ENCODE measurements around the gene LDLRAD3. TPM values are rescaled to one million over a fixed set of nuclear protein-coding genes. Genes with fewer than 3 reads are reported as not detected.

Gene LDLRAD3
- total RNA-seq, 1 experiment from 2014 or later = 14.6 TPM

DNA sequence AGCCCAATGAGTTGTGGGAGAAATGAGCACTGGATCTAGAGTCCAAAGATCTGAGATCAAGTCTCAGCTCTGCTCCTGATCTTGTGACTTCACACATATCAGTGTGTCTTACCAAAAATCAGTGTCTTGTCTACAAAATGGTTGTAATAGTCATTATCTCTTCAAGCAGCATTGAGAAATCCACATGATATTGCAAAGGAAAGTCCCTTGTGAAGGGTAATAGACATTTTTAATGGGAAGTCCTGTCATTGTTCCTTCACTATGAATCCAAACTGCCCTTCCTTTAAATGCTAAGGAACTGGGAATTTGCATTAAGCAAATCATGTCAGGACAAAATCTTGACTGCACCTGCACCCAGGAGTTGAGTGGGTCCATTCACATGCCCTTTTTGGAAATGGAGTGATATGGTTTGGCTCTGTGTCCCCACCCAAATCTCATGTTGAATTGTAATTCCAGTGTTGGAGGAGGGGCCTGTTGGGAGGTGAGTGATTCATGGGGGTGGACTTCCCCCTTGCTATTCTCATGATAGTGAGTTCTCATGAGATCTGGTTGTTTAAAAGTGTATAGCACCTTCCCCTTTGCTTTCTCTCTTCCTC, 294.3 kb downstream of the LDLRAD3 start:
- DNase-seq (ENCODE audit: low spot score) = no peak

DNA sequence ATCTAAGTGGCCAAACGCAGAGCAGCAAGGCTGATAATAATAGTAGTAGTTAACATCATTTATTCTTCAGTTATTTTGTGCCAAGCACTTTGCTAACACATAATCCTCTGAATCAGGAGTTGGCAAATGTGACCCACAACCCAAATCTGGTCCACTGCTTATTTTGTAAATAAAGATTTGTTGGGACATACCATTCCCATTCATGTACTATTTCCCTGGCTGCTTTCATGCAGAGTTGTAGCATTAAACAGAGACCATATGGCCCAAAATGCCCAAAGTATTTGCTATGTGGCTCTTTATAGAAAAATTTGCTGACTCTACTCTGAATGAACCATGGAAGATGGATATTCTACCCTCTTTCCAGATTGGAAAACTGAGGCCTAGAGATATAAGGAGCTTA, 295.0 kb downstream of the LDLRAD3 start:
- DNase-seq (ENCODE audit: low spot score) = no peak

DNA sequence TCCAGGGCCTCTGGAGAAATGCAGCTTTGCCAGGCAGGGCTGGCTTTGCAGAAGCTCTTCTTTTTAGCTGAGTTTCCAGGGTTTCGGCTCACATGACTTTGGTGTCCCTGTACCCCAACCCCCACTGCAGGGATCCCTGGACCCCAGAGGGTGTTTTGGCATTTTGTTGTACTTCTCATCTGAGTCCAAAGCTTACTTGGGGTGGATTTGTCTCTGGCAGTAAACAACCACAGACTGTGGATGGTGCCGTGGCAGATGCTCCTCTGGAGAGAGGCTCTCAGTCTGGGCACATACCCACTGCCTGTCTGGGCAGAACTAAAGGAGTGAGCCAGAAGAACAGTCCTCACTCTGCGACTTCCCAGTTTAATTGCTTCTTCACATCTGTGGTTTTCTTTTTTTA, 295.8 kb downstream of the LDLRAD3 start:
- no peak for DNase-seq (ENCODE audit: low spot score)

DNA sequence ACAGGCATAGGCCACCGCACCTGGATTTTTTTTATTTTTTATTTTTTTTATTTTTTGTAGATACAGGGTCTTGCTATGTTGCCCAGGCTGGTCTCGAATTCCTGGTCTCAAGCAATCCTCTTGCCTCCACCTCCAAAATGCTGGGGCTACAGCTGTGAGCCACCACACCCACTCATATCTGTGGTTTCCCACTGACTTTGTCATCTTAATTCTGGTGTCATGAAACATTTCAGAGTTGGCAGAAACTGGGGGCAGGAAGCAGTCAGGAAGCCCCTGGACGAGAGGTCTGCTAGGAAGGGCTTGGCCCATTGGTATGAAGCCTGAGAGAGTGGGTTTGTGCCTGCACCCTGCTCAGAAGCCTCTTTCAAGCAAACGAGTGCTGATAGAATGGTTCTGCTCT, 296.3 kb downstream of the LDLRAD3 start:
- DNase-seq (ENCODE audit: low spot score) = peak; percentile 27

DNA sequence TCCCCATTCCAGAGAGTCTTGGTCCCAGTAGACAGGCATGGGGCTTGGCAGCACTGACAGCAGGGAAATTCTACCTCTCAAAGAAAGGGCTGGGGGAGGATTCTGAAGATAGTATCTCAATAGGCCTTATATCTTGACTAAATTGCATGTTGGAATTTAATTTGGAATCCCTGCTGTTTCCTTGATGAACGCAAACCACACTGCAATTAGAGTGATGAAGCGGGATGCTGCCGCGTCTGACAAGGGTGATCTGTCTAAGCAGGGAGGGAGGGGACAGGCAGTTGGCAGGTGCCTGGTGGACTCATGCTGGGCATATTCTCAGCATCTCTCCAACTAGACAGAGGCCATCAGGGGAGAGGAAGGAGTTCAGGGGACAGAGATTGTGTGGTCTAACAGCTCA, 296.9 kb downstream of the LDLRAD3 start:
- peak; percentile 31 for DNase-seq (ENCODE audit: low spot score)

DNA sequence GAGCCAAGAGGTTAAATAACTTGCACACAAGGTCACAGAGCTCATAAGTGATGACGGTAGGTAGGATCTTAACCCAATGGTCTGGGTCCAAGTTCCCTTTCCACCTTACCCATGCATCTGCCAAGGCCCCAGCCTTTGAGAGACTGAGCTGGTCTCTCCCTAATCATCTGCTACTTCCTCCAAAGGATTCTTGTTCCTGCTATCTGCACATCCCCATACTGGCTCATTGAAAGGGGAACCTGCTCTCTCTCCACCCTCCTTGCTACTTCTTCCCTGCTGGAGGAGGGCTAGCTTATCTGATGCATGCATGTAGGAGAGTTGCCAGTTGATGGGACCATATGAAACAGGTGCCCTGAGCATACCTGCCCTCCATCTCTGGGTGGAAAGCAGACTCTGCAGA, 297.6 kb downstream of the LDLRAD3 start:
- DNase-seq (ENCODE audit: low spot score) = no peak

DNA sequence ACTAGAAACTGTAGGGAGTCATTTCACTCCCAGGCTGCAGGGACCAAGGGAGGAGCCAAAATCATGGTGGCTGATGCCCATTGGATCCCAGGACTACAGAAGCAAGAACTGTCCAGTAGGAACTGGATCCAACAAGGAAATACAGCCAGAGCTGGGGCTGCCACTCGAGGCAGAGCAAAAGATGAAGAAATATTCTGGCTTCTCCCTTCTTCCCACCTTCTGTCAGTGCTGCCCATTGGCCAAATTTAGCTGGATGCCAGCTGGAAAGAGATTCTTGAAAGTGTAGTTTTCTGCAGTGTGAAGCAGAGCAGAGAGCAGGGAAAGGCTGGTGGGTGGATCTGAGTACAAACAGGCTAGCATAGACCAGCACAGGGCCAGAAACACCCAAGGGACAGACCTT, 299.8 kb downstream of the LDLRAD3 start:
- DNase-seq (ENCODE audit: low spot score) = no peak

DNA sequence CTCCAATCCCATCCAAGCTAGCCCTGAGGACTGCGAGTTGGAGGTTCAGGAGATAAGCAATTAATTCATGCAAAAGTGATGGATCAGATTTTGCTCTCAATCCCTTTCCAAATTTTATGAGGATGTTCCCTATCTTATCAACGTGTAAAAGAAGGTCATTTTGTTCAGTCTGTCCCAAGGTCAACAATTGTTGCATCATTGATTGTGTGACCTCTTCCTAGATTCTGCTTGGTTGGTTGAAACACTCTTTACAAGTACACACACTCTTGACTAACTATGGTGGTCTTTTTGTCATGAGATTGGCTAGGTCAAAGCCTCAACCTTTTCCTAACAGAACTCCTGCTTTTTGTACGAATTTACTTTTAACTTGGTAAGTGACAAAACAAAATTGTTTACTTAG, 303.6 kb downstream of the LDLRAD3 start:
- no peak for DNase-seq (ENCODE audit: low spot score)

DNA sequence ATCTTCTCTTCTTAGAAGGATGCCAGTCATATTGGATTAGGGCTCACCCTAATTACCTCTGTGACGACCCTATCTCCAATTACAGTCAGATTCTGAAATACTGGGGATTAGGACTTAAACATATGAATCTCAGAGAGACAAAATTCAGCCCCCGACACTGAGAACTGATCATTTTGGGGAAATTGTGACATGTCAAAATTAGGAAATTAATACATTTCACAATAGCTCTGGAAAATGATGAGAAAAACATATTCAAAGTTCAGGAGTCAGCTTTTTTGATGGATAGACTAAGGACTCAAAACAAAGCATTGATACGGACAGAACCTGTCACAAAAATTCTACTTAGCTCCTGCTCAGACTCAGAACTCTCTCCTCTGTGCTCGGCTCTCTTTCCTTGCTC, 304.6 kb downstream of the LDLRAD3 start:
- no peak for DNase-seq (ENCODE audit: low spot score)

DNA sequence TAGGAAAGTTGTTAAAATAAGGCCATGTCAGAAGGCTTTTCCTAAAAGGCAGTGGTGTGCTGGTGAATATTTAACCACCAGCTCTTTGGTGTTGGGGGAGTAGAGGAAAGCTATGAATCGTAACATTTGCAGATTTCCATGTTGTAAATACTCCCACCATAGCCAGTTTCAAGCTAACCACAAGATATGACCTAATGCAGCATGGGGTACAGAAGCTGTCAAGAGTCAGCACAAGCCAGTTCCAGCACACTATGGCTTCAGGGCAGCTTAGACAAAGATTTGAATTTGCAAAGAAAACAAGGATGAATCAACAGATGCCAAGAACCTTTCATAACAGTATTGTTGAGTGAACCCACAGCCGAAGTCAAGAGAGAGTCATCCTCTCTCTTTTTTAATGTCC, 305.4 kb downstream of the LDLRAD3 start:
- DNase-seq (ENCODE audit: low spot score) = peak; percentile 48

DNA sequence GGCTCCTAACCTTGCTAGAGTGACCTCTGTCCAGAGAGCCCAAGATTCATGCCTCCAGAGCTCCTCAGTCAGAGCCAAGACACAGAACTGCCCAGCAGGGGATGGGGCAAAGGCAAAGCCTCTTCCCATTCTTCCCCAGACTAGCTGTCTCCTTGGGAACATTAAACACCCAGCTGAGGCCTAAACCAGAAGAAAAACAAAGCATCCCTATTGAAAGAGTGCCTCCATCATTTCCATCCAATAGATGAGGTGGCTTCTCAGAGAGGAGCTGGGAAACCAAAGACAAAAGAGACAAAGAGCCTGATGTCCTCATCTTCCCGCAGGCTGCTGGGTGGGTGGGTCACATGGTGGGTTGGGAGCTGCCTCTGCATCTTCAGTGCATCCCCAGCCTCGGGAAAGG, 308.0 kb downstream of the LDLRAD3 start:
- DNase-seq (ENCODE audit: low spot score) = no peak

DNA sequence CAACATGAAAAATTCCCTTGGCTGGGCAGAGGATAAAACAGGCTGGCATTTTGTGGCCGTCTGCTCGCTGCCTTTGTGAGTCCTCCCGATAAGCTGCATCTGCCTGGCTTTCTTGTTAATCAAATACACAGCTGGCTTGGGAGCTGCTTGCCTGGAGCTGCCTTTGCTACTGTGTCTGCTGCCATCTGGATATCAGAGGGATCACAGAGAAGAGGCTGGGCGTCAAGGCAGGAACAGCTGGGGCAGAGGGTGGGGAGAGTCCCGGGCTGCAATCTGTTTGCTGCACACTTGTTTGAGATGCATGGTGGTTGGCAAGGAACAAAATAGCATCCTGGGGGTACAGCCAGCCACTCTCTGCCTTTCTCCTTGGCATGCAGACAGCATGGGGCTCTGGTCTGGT, 309.4 kb downstream of the LDLRAD3 start:
- DNase-seq (ENCODE audit: low spot score) = no peak

DNA sequence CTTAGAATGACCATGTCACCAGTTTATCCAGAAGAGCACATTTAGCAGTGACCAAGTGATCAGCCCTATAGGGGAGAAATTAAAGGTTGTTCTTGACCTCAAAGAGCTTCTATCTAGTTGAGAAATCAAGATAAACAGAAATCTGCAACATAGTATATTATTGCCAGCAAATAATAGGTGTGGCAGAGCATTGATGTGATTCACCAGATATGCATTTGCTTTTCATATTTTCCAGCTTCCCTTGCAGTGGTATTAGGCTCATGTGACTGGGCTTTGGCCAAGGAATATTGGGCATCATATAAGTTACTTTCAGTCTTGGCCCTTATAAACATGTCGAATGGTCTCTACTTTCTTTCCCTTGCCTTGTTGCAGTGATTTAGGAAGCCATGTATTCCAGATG, 310.9 kb downstream of the LDLRAD3 start:
- DNase-seq (ENCODE audit: low spot score) = peak; percentile 39

DNA sequence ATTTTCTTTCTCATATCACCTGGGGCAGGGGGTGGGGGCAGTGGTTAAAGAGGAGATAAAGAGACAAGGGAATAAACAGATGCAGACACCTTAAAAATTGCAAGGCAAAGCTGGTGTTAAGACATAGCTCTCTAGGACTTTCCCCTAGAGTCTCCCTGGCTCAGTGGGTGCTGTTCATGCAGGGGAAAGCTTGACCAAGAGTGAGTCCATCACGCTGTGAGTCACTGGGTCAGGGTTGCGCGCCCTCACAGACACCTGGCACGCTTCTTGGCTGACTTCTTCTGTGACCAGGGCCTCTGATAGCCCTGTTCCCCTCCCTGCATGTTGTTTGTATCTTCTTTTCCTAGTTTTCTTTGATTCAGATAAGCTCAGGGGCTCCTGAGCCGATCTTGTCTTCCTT, 313.5 kb downstream of the LDLRAD3 start:
- DNase-seq (ENCODE audit: low spot score) = peak; percentile 53

DNA sequence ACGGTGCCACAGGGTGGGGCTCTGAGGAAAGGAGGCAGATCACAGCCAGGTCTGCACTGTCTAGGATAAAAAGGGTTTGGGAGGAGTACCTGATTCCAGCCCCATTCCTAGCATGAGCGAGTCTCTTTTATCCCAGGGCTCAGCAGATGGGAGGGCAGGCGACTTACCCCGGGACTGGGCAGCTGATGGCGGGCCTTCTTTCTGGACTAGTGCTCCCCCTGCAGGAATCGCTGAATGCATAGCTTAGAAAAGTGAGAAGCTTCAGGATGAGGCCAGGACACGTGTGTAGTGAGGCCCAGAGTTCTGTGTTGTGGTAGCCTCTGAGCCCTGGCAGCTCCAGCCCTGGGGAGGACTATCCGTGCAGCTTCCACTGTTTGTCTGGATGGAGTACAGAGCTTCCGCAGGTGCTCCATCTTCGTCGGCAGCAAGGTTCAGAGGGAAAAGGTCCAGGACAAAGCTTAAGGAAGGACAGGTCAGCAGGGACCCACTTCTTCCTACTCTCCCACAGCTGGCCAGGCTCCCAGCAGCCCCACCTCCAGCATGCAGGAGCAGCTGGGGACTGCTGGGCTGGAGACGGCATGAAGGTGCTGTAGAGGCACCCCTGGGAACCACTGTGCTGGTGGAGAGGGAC, 315.0 kb downstream of the LDLRAD3 start:
- DNase-seq (ENCODE audit: low spot score) = peak; percentile 66

DNA sequence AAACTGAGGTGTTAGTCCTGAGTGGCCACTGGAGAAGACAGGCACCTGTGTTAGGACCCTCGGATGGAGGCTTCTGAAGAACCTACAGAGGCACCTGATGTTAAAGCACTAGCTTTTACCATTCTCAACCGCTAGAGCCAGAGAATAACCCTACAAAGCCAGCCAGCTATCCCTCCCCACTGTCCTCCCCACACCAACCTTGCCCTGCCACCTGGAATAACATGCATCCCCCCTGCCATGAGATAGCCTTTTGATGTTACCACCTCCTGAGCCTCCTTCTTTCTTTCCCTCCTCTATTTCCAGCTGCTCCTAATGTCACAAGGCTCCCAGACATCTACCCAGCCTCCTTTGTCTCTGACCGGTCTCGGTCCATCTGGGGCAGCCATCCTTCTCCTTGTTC, 317.2 kb downstream of the LDLRAD3 start:
- DNase-seq (ENCODE audit: low spot score) = no peak

DNA sequence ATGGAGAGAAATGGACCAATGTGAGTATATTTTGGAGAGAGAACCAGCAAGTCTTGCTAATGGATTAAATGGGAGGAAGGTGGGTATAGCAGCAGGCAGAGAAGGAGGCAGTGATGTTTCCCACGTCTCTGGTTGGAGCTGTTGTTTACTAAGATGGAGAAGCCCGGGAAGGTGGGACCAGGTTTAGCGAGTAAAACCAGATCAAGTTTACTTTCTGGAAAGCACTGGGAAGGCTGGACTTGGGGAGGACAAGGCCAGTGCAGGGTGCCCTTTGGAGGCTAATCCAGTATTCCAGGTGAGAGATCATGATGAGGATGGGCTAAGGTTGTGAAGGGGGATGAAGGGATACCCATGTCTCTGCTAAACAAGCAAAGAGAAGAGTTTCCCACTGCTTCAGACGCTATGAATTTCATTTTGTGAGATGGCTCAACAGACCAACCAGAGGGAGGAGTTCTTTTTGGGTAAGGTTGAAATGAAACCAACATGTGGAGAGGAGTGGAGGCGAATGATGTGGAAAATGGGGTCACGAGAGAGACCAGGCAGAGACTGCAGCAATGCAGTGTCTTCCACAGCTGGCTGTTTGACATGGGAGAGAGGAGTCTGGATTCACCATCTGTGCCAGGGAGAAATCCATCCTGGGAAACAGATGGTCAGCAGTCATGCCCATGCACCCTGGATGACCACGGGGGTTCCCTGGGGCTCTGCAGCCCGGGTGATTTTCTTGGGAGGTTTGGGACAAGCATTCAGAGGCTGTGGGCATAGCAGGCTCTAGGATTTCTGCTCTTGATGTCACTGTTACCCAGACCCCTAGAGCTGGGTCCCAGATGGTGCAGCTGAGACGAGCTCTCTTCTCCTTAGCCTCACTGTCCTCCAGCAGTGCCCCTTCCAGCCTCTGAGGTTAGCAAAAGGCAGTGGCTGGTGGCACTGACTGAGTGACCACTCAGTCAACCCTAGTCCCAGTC, 320.4 kb downstream of the LDLRAD3 start:
- DNase-seq (ENCODE audit: low spot score) = no peak

DNA sequence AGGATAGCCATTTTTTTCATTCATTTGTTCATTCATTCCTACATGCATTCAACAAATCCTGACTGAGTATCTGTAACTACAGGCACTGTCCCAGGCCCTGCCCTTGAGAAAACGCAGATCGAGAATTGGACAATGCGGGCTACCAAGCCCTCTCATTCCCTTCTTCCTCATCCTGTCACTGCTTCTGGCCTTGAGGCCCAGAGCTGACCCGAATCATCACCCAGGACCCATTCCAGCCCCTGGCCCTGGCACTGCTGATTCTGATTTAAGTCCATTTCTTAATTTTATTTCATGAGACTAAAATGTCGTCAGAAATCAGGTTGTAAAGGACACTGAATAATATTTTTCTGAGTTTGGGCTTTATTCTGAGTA, 321.1 kb downstream of the LDLRAD3 start:
- no peak for DNase-seq (ENCODE audit: low spot score)

DNA sequence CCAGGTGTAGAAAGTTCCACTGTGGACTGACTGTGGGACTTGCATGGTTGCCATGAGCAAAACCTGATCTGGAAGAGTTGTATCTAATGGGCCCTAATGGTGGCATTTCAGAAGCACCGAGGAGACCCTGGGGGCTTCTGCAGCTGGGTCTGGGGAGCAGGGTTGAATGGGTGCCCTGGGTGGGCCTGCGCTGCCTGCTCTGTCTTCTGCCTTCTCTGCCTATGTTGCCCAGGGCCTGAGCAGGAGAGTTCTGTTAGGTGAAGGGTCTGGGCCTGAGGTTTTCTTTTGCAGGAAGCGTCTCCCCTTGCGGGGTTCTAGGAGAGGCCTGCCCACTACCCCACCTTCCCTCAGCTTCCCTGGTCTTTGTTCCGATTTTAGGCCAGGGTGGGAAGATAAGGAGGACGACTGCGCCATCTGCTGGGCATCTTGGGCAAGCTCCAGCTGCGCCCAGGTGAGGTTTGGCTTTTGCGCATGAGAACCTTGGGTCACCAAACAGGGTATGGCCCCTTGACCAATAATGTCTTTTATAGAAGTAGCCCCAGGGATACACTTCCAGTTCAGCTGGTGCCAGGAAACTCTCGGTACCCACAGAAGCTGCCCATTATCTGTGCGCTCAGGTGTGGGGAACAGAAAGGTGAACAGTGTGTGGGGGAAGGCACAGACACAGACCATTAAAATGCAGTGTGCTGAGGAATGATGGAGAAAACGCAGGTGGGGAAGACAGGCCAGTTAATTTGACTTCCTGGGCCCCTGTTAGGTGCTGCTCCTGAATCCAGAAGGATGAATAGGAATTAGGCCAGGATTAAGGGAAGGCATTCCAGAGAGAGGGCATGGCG, 322.1 kb downstream of the LDLRAD3 start:
- peak; percentile 51 for DNase-seq (ENCODE audit: low spot score)

DNA sequence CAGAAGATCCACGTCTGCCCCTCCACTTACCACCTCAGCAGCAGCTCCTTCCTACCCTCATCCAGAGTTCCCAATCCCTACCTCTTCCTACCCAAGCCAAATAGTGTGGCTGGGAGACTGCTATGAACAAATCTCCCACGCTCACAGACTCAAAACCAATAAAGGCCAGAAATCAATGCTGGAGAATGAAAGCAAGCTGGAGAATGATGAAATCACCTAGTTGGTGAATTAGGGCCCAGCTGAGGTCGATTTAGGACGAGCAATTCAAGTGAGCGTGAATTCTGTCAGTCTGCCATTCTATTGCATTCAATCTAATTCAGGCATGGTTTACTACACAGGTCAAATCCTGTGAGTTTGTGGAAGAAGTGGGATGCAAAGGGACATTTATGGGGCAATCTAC, 322.9 kb downstream of the LDLRAD3 start:
- no peak for DNase-seq (ENCODE audit: low spot score)

DNA sequence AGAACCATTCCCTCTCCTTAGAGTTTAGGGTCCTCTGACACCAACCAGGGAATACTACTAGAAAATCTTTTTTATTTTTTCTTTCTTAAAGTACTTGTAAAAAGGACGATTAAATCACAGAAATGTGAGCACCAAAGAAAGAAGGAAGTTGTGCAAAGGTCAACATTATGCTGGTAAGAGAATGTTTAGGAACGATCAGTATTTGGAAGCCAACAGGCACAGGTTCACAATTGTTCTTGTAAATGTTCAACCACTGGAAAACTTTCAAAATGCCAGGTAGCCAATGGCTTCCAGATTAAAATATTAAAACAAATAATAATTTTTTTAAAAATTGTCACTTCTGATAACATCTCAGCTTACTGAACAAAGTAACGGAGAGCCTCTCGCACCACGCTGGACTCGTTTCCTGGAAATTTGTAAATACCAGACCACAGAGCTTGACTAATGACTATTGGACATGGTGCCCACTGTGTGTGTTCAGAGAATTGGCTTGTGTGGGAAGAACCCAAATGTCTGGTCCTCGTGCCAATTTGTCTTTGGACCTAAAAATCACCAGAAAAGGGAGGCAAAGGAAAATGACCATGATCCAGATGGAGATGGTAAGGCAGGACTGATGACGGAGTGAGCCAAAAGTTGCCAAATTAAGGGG, 324.6 kb downstream of the LDLRAD3 start:
- DNase-seq (ENCODE audit: low spot score) = no peak

DNA sequence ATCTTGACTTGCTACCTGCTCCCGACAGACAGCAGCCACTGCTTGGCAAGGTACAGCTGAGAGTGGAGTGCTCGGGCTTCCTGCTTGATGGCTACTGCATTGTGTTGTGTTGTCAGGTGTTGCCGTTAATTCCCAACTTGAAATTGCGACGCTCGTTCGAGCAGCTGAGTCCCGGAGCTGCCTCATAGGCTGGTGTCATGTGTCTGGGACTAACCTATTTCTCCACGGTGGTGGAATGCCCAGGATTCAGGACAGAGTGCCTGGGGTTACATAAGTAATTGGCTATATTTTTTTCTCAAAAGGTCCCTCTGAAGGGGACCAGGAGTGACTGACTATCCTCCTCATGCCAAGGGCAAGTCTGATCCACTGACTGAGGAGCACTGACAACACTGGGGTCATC, 326.8 kb downstream of the LDLRAD3 start:
- no peak for DNase-seq (ENCODE audit: low spot score)

Data from A172 (cell line).